Upper lobe of right lung (tissue), 1 donor: ENCODE results near the gene KRTAP12-1. TPM values are rescaled to one million over a fixed set of nuclear protein-coding genes. Genes with fewer than 3 reads are reported as not detected.

ENCODE experiments used
- ATAC-seq: fragments of 200-7000 bp; cut with Tn5 transposase; one replicate; pipeline ENCODE4 v1.9.1; 2020; ENCODE audit warnings: mild to moderate bottlenecking, moderate library complexity
- DNase-seq: peaks from one replicate; pipeline ENCODE4 v3.0.0-alpha.2; 2020
- H3K27ac ChIP-seq: fragments of 200-600 bp; one replicate; pipeline ENCODE4 v1.8.0; 2022
- H3K27me3 ChIP-seq: fragments of 200-600 bp; one replicate; pipeline ENCODE4 v1.8.0; 2022; ENCODE audit warnings: mild to moderate bottlenecking
- H3K36me3 ChIP-seq: fragments of 200-600 bp; one replicate; pipeline ENCODE4 v1.8.0; 2022
- H3K4me1 ChIP-seq: fragments of 200-600 bp; one replicate; pipeline ENCODE4 v1.8.0; 2022
- H3K4me3 ChIP-seq: fragments of 200-600 bp; one replicate; pipeline ENCODE4 v1.8.0; 2022; ENCODE audit warnings: mild to moderate bottlenecking
- H3K9me3 ChIP-seq: fragments of 200-600 bp; one replicate; pipeline ENCODE4 v1.8.0; 2022
- intact Hi-C: fragments of 100-400 bp; cut with DNase I; formaldehyde crosslinking; loops from one replicate; pipeline ENCODE4 v1.11.0; 2022
- total RNA-seq: library from RNA; stranded (reverse); fragmentation: NEBNext Ultra II Directional; extraction: Animal tissue kit (Norgen Biotek cat#: 25700); gene quantifications from one replicate; pipeline ENCODE4 v1.2.1, GENCODE V29; 2021
- TF ChIP-seq, protein P1 (sequence below): fragments of 200-600 bp; IDR thresholded peaks from one replicate; pipeline ENCODE4 v1.8.0; 2022; ENCODE audit warnings: antibody characterized with exemption
- donor health status: DM: no; HTN: yes; CAD: no; lungs with severe emphysema.

KRTAP12-1 gene
- total RNA-seq, 1 donor from 2014 or later, result not detected

DNA sequence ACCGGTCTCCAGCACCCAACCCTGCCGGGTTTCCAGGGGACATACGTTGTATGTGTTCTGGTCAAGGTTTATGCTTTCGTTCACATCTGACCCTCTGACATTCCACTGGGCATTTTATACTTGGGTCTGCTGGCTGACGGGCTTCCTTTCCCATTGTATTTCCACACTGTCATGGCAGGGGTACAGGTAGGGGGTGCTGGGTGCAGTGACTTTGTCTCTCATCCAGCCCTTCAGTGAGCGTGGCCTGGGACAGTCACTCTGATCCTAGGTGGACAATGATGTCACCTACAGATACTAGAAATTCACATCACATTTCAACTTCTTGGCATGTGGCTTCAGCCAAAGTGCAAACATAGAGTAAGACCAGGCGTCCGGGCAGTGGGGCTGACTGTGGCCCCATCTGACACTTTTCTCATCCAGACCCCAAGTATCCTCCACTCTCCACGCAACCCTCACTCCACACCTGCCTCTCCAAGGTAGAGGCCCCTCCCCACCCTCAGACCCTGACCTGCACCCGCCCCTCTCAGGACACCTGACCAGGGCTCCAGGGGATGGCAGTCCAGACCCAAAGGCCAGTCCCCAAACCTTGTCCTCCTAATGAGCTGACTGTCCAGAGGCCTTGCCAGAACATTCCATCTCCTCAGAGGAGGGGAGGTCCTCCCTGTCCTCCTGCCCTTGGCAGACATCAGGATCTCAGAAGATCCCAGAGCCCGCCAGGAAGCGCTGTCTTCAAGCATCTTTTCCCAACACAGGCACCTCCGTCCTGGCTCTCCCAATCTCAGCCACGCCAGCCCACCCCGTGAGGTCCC lies 45.5 kb downstream of the KRTAP12-1 start:
- ATAC-seq (peak; percentile 13), DNase-seq (no peak)
- peaks cover 2% of the 10 kb centered on the region for H3K9me3 ChIP-seq
- H3K27ac ChIP-seq, result no peak overlapping the region
- no peaks in the 10 kb centered on the region for H3K4me1 ChIP-seq
- H3K4me3 ChIP-seq, result no peak overlapping the region
- no peaks in the 10 kb centered on the region for H3K27me3 ChIP-seq
- no peaks in the 10 kb centered on the region for H3K36me3 ChIP-seq
- TF ChIP-seq, protein P1, sequence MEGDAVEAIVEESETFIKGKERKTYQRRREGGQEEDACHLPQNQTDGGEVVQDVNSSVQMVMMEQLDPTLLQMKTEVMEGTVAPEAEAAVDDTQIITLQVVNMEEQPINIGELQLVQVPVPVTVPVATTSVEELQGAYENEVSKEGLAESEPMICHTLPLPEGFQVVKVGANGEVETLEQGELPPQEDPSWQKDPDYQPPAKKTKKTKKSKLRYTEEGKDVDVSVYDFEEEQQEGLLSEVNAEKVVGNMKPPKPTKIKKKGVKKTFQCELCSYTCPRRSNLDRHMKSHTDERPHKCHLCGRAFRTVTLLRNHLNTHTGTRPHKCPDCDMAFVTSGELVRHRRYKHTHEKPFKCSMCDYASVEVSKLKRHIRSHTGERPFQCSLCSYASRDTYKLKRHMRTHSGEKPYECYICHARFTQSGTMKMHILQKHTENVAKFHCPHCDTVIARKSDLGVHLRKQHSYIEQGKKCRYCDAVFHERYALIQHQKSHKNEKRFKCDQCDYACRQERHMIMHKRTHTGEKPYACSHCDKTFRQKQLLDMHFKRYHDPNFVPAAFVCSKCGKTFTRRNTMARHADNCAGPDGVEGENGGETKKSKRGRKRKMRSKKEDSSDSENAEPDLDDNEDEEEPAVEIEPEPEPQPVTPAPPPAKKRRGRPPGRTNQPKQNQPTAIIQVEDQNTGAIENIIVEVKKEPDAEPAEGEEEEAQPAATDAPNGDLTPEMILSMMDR, result no peak
- intact Hi-C loops, result no loop called here

- TF ChIP-seq, protein P1, result no peak
- Histone ChIP-seq H3K9me3 (peaks cover 8% of the 10 kb centered on the region), H3K27me3 (no peaks in the 10 kb centered on the region), H3K27ac (no peak overlapping the region), H3K36me3 (no peaks in the 10 kb centered on the region), H3K4me3 (no peak overlapping the region), H3K4me1 (no peaks in the 10 kb centered on the region)
- ATAC-seq (no peak), DNase-seq (no peak)
- intact Hi-C loops, result no loop called here
Observed at GRCh38 chr21:44632067-44632466, 49.9 kb downstream of the KRTAP12-1 start.

Other genes with a start within 250 kb of the KRTAP12-1 start
- gene LRRC3, start 226.7 kb downstream of the KRTAP12-1 start, total RNA-seq, result 3.6 TPM
- gene KRTAP10-1, start 142.0 kb downstream of the KRTAP12-1 start, total RNA-seq, result not detected
- gene KRTAP10-2, start 130.7 kb downstream of the KRTAP12-1 start, total RNA-seq, result not detected
- not detected for gene KRTAP10-3, start 123.4 kb downstream of the KRTAP12-1 start, total RNA-seq
- not detected for gene KRTAP10-4, start 108.4 kb downstream of the KRTAP12-1 start, total RNA-seq
- gene KRTAP10-5, start 101.6 kb downstream of the KRTAP12-1 start, total RNA-seq, result not detected
- gene KRTAP10-6, start 89.7 kb downstream of the KRTAP12-1 start, total RNA-seq, result not detected
- not detected for gene KRTAP10-7, start 81.6 kb downstream of the KRTAP12-1 start, total RNA-seq
- not detected for gene KRTAP10-8, start 70.1 kb downstream of the KRTAP12-1 start, total RNA-seq
- gene KRTAP10-9, start 55.1 kb downstream of the KRTAP12-1 start, total RNA-seq, result not detected
- not detected for gene KRTAP10-10, start 44.8 kb downstream of the KRTAP12-1 start, total RNA-seq
- gene KRTAP10-11, start 35.7 kb downstream of the KRTAP12-1 start, total RNA-seq, result not detected
- gene KRTAP12-4, start 27.5 kb downstream of the KRTAP12-1 start, total RNA-seq, result not detected
- not detected for gene KRTAP12-3, start 24.2 kb downstream of the KRTAP12-1 start, total RNA-seq
- not detected for gene KRTAP12-2, start 15.2 kb downstream of the KRTAP12-1 start, total RNA-seq
- gene KRTAP10-12, start 15.0 kb upstream of the KRTAP12-1 start, total RNA-seq, result not detected
- gene TSPEAR, start 29.4 kb upstream of the KRTAP12-1 start, total RNA-seq, result 0.23 TPM
- 78.8 TPM for gene UBE2G2, start 119.7 kb upstream of the KRTAP12-1 start, total RNA-seq
- 85.0 TPM for gene SUMO3, start 135.9 kb upstream of the KRTAP12-1 start, total RNA-seq
- 244 TPM for gene PTTG1IP, start 191.5 kb upstream of the KRTAP12-1 start, total RNA-seq
- 370 TPM for gene ITGB2, start 238.7 kb upstream of the KRTAP12-1 start, total RNA-seq